ENCODE measurements around the gene RTN4R. TPM values are rescaled to one million over a fixed set of nuclear protein-coding genes. Genes with fewer than 3 reads are reported as not detected.

Gene RTN4R
- total and polyA plus RNA-seq, 9 of the 15 experiments (the other 6 are each of a cell fraction or from before 2014, with no cell fraction given): 0.04 to 2.8 (median 1.4) TPM; not detected in 3

GRCh38 chr22:20193761-20194494 lies 74.2 kb downstream of the RTN4R start (continued):
- TF ChIP-seq GABPB1 (CRISPR knock-in tag; IDR thresholded peaks at IDR 0.05): peak; percentile 5; the same call in 1 of the 2 replicates
- TF ChIP-seq HMGN3 (IDR thresholded peaks at IDR 0.05; ENCODE audit: borderline replicate concordance, extremely low read depth, insufficient read length, low read depth, low read length): peak; percentile 41
- TF ChIP-seq CREB3L1 (IDR thresholded peaks at IDR 0.05; ENCODE audit: borderline replicate concordance, low read depth): no peak
- TF ChIP-seq ZBTB34 (CRISPR knock-in tag; IDR thresholded peaks at IDR 0.05): no peak
- no peak for TF ChIP-seq RHOXF2B (CRISPR knock-in tag; conservative IDR thresholded peaks at IDR 0.05)
- TF ChIP-seq PYGO2 (tag; IDR thresholded peaks at IDR 0.05): no peak
- TF ChIP-seq ESRRB (CRISPR knock-in tag; IDR thresholded peaks at IDR 0.05; ENCODE audit: borderline replicate concordance): no peak
- no peak for TF ChIP-seq RFX7 (CRISPR knock-in tag; IDR thresholded peaks at IDR 0.05)
- no peak for TF ChIP-seq SRSF3 (IDR thresholded peaks at IDR 0.05; ENCODE audit: insufficient read depth, low read length)
- no peak for TF ChIP-seq TFE3 (CRISPR knock-in tag; IDR thresholded peaks at IDR 0.05)
- no peak for TF ChIP-seq HNRNPL (IDR thresholded peaks at IDR 0.05; ENCODE audit: low read depth, low read length)
- TF ChIP-seq ZNF717 (CRISPR knock-in tag; IDR thresholded peaks at IDR 0.05): no peak
- no peak for TF ChIP-seq ARID3A (IDR thresholded peaks at IDR 0.05; ENCODE audit: borderline replicate concordance, low read depth, low read length)
- TF ChIP-seq HDAC3 (IDR thresholded peaks at IDR 0.05; ENCODE audit: borderline replicate concordance, partially characterized antibody): no peak
- TF ChIP-seq CSDE1 (IDR thresholded peaks at IDR 0.05): no peak
- TF ChIP-seq HMGXB4 (CRISPR knock-in tag; IDR thresholded peaks at IDR 0.05): no peak
- TF ChIP-seq THRA (IDR thresholded peaks at IDR 0.05): no peak
- no peak for TF ChIP-seq ZNF324 (CRISPR knock-in tag; IDR thresholded peaks at IDR 0.05)

Data from K562 (cell line).